Adrenal gland (tissue), 12 donors: ENCODE results near the gene NEO1. TPM values are rescaled to one million over a fixed set of nuclear protein-coding genes. Genes with fewer than 3 reads are reported as not detected.

ENCODE experiments used
- DNase-seq, 7 donors: peaks; one replicate each; pipeline ENCODE4 v3.0.0-alpha.2; 2019 to 2020
- H3K27ac ChIP-seq, 5 donors: fragments of 200-600 bp; sonication (generic) in 4 of 5; 1 replicate in 3 of 5; 2 replicates in 2 of 5; pipeline versions ENCODE4 v1.5.1 to v1.8.0; 2016 to 2020; ENCODE audit warnings: mild to moderate bottlenecking in 1 of 5
- H3K27me3 ChIP-seq: fragments of 200-600 bp; 2 replicates; pipeline ENCODE4 v1.8.0; 2021
- H3K36me3 ChIP-seq, 2 donors: fragments of 200-600 bp; replicated peaks in 1 of 2; 1 replicate in 1 of 2; 2 replicates in 1 of 2; pipeline versions ENCODE4 v1.5.1 to v1.8.0; 2018 to 2022
- H3K4me1 ChIP-seq, 2 donors: fragments of 200-600 bp; replicated peaks in 1 of 2; 1 replicate in 1 of 2; 2 replicates in 1 of 2; pipeline versions ENCODE4 v1.5.1 to v1.8.0; 2018 to 2021
- H3K4me3 ChIP-seq, 4 donors: fragments of 200-600 bp; sonication (generic) in 3 of 4; one replicate each; pipeline ENCODE4 v1.5.1; 2016 to 2018
- H3K9me3 ChIP-seq, 3 donors: fragments of 200-600 bp; sonication (generic) in 1 of 3; replicated peaks in 1 of 3; 1 replicate in 2 of 3; 2 replicates in 1 of 3; pipeline versions ENCODE4 v1.5.1 to v1.8.0; 2016 to 2021
- POLR2A ChIP-seq, 2 donors: fragments of 450-650 bp; IDR thresholded peaks; one replicate each; pipeline ENCODE4 v1.6.1; 2017; ENCODE audit warnings: antibody characterized with exemption in 2 of 2, mild to moderate bottlenecking in 2 of 2, moderate library complexity in 1 of 2
- WGBS, 4 donors: extraction: QIAGEN DNeasy Blood & Tissue Kit in 2 of 4; methylation state at CpG; one replicate each; pipeline versions ENCODE4 v1.1.5 to v1.1.7; 2013 to 2017; 5-methylcytosine and 5-hydroxymethylcytosine counted together
- intact Hi-C, 2 donors: fragments of 100-400 bp; cut with DNase I; formaldehyde crosslinking; loops; one replicate each; pipeline versions ENCODE4 v1.14.1 to v1.15.0; 2022 to 2023
- polyA plus RNA-seq, 3 donors: library from polyadenylated mRNA; stranded (reverse); fragments of 200-250 nt in 2 of 3; fragments of 350-450 nt in 1 of 3; fragmentation: Illumina TruSeq in 1 of 3; extraction: RNeasy Lipid Tissue Mini Kit (QIAGEN cat#74804) in 1 of 3; gene quantifications; one replicate each; pipeline ENCODE4 v1.2.3, GENCODE V29; 2013 to 2014
- total RNA-seq, 9 donors: library from RNA; depleted of rRNA in 4 of 9; stranded (reverse); fragments of >200 nt in 4 of 9; fragments of 120-200 nt in 1 of 9; fragmentation: NEBNext Ultra II Directional in 1 of 9; extraction: Animal tissue kit (Norgen Biotek cat#: 25700) in 1 of 9; gene quantifications; one replicate each; pipeline versions ENCODE4 v1.1.0 to v1.2.4, GENCODE V29; 2013 to 2023
- TF ChIP-seq, protein P1 (sequence below), 6 experiments: fragments of 450-650 bp in 4 of 6; fragments of 200-600 bp in 2 of 6; sonication (generic) in 1 of 6; IDR thresholded peaks; 1 replicate in 5 of 6; 2 replicates in 1 of 6; pipeline versions ENCODE4 v1.5.1 to v1.8.0; 2016 to 2021; ENCODE audit warnings: antibody characterized with exemption in 6 of 6, mild to moderate bottlenecking in 2 of 6, moderate library complexity in 1 of 6
- donor health status: healthy with polysubstance abuse.
- donor health status: Bipolar disorder and iron deficiency.
- donor health status: DM: yes; HTN: yes; CAD: no.
- donor health status: DM: no; HTN: no; CAD: no.
- donor health status: DM: no; HTN: no; CAD: no.
- donor health status: DM: yes; HTN: yes; CAD: no.

Gene NEO1
- total and polyA plus RNA-seq, 12 donors = 5.7 to 28.6 (median 17.1) TPM

GRCh38 chr15:73322665-73323373 is 270.6 kb downstream of the NEO1 start:
- 82 to 92% (median 84%) methylated on average over 8 to 38 of the region's 38 CpGs for WGBS, 4 donors
- TF ChIP-seq, protein P1, sequence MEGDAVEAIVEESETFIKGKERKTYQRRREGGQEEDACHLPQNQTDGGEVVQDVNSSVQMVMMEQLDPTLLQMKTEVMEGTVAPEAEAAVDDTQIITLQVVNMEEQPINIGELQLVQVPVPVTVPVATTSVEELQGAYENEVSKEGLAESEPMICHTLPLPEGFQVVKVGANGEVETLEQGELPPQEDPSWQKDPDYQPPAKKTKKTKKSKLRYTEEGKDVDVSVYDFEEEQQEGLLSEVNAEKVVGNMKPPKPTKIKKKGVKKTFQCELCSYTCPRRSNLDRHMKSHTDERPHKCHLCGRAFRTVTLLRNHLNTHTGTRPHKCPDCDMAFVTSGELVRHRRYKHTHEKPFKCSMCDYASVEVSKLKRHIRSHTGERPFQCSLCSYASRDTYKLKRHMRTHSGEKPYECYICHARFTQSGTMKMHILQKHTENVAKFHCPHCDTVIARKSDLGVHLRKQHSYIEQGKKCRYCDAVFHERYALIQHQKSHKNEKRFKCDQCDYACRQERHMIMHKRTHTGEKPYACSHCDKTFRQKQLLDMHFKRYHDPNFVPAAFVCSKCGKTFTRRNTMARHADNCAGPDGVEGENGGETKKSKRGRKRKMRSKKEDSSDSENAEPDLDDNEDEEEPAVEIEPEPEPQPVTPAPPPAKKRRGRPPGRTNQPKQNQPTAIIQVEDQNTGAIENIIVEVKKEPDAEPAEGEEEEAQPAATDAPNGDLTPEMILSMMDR (IDR thresholded peaks at IDR 0.05) = no peak
- TF ChIP-seq POLR2A (IDR thresholded peaks at IDR 0.05) = no peak
- Histone ChIP-seq H3K4me1 (no peaks in the 10 kb centered on the region), H3K36me3 (no peaks in the 10 kb centered on the region), H3K27ac (no peak overlapping the region), H3K4me3 (no peak overlapping the region), H3K27me3 (no peaks in the 10 kb centered on the region), H3K9me3 (no peaks in the 10 kb centered on the region)
- no peak for DNase-seq
- intact Hi-C loops = no loop called here

DNA sequence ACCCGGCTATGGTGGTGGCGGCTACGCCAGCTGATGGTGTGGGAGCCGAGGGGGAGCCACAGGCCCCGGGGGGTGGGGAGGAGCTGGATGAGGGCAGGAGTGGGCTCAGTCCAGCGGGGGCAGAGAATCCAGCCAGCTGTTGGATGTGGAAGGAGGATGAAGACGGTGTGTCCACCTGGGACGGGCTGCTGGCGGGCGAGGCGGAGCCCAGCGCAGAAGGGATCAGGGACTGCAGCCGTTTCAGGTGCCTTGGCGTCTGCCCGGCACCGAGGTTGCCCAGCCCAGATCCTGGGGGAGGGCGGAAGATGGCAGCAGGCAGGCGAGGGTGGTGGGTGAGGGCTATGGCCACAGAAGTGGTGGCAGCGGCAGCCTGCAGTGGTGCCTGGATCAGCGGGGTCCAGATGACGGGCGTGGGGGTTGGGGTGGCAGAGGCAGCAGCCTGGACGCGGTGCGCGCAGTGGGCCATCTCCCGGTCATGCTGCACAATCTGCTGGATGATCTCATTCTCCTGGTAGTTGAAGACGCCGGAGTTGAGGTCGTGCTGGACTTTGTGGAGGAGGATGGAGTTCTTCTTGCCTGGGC is 271.2 kb downstream of the NEO1 start:
- no peaks in the 10 kb centered on the region for H3K36me3 ChIP-seq
- TF ChIP-seq, protein P1 (IDR thresholded peaks at IDR 0.05) = no peak
- TF ChIP-seq POLR2A (IDR thresholded peaks at IDR 0.05) = no peak
- WGBS, 4 donors = 86 to 92% (median 90%) methylated on average over 26 to 30 of the region's 30 CpGs
- H3K4me1 ChIP-seq = no peaks in the 10 kb centered on the region
- no peak overlapping the region for H3K27ac ChIP-seq
- intact Hi-C loops = no loop called here
- no peak for DNase-seq
- H3K27me3 ChIP-seq = no peaks in the 10 kb centered on the region
- no peaks in the 10 kb centered on the region for H3K9me3 ChIP-seq
- H3K4me3 ChIP-seq = no peak overlapping the region

- Histone ChIP-seq H3K36me3 (no peaks in the 10 kb centered on the region), H3K27ac (no peak overlapping the region), H3K4me3 (no peak overlapping the region), H3K27me3 (no peaks in the 10 kb centered on the region), H3K9me3 (no peaks in the 10 kb centered on the region), H3K4me1 (no peaks in the 10 kb centered on the region)
- intact Hi-C loops = no loop called here
- 92 to 100% (median 99%) methylated on average over 1 to 16 of the region's 16 CpGs for WGBS, 4 donors
- TF ChIP-seq, protein P1 (IDR thresholded peaks at IDR 0.05) = no peak
- no peak for TF ChIP-seq POLR2A (IDR thresholded peaks at IDR 0.05)
- DNase-seq = no peak
Observed at GRCh38 chr15:73323956-73324355, 271.7 kb downstream of the NEO1 start.

- H3K4me3 ChIP-seq = no peak overlapping the region
- WGBS, 4 donors = 89 to 94% (median 93%) methylated on average over 4 to 16 of the region's 16 CpGs
- intact Hi-C loops = no loop called here
Observed at GRCh38 chr15:73324496-73325170, 272.4 kb downstream of the NEO1 start.

More at GRCh38 chr15:73324496-73325170, 272.4 kb downstream of the NEO1 start:
- no peaks in the 10 kb centered on the region for H3K9me3 ChIP-seq
- no peaks in the 10 kb centered on the region for H3K27me3 ChIP-seq
- no peaks in the 10 kb centered on the region for H3K36me3 ChIP-seq
- no peak for DNase-seq
- no peak for TF ChIP-seq POLR2A (IDR thresholded peaks at IDR 0.05)
- TF ChIP-seq, protein P1 (IDR thresholded peaks at IDR 0.05) = no peak
- no peak overlapping the region for H3K27ac ChIP-seq
- H3K4me1 ChIP-seq = no peaks in the 10 kb centered on the region
